Stimulated activated CD8-positive, alpha-beta memory T cell treated with anti-CD3 and anti-CD28 coated beads, Interleukin-7, amount 100 ng/mL, for 48 hours (primary cell): ENCODE results near the gene SGPL1.
A peak's percentile ranks its signal among the peaks of the same experiment; 100 is the strongest.

ENCODE experiments used
- DNase-seq, 2 donors: peaks; one replicate each; pipeline ENCODE4 v3.0.0-alpha.2; 2020; ENCODE audit warnings: low read depth in 1 of 2; ENCODE audit errors: extremely low read depth in 1 of 2

SGPL1 gene

GRCh38 chr10:70807556-70807955 is 8.2 kb upstream of the SGPL1 start:
- no peak for DNase-seq

- DNase-seq = no peak
Observed at GRCh38 chr10:70809011-70809611, 6.6 kb upstream of the SGPL1 start.

- DNase-seq = no peak
Observed at GRCh38 chr10:70809726-70810125, 6.0 kb upstream of the SGPL1 start.

DNA sequence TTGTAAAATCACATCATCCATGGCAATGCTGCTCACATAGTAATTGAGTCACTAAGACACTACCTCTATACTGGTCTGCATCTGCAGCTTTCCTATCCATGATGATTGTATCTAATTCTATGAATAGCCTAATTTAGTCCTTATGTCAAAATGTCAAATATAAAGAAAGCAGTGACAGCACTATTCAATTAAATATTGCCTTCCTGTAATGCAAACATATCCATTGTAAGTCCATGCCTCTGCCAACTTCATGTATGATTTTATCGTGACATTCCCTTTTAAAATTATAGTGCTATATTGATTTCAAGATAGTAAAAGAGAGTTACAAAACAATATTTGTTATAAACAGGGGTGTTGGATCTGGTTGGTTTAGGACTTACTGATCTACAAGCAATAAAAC is 4.8 kb upstream of the SGPL1 start:
- DNase-seq = no peak

- no peak for DNase-seq
Observed at GRCh38 chr10:70811881-70812280, 3.9 kb upstream of the SGPL1 start.

- no peak for DNase-seq
Observed at GRCh38 chr10:70812814-70813213, 2.9 kb upstream of the SGPL1 start.

- DNase-seq = no peak
Observed at GRCh38 chr10:70814126-70814525, 1.6 kb upstream of the SGPL1 start.

DNA sequence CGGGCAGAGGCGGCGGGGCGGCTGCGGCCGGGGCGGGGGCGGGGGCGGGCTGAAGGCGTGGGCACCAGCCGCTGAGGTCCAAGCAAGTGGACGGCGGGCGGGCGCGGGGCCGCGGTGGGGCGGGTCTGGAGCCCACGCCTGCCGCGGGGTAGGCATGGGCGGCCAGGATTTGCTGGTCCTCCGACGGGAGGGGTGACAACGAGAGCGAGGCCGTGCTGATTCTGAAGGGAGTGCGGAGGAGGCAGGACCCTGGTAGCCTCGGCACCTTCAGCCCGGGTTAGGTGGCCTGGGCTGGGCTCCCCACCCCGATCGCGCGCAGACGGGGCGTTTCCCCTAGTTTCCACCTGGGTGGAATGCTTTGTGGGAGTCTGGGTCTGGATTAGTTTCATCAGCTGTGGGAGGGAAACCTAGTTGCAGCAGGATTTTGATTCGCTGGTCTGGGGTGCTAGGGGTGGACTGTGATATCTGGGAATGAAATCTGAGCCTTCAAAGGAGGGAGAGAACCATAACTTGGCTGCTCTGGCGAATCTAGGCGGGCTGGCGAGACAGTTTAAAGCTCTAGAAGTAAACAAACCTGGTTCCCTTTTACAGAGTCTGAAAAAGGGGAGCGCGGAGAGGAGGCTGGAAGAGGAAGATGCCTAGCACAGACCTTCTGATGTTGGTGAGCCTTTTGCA is 609 bp downstream of the SGPL1 start:
- DNase-seq = peak in 1 of 2 donors; percentile 13

GRCh38 chr10:70820976-70821750 is 5.4 kb downstream of the SGPL1 start:
- DNase-seq = no peak

GRCh38 chr10:70822076-70822820 is 6.5 kb downstream of the SGPL1 start:
- no peak for DNase-seq

DNA sequence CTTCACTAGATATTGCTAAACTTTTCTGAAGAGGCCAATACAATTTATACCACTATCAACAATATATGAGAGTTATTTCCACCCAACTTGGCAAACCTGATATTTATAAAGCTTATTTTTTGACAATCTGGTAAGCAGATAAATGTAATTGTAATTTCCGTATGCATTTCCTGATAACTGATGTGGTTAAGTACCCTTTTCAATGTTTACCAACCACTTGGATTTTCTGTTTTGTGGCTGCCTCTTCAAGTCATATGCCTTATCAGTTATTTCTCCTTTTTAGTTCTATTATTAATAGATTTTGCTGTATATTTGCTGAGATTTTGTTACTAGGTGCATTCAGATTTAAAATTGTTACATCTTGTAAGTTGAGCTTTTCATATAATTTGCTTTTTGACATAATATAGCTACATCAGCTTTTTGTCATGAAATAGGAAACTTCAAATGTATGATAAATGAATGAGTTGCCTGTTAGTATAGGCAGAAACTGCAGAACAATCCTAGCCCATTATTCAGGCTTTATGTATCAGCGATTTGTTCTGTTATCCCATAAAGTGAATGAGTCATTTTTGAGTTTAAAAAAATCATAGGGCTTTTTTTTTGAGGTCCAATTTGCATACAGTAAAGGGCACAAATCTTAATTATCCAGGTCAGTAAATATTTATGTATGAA is 11.5 kb downstream of the SGPL1 start:
- no peak for DNase-seq

GRCh38 chr10:70828923-70829322 is 13.2 kb downstream of the SGPL1 start:
- DNase-seq = no peak

- no peak for DNase-seq
Observed at GRCh38 chr10:70829543-70829942, 13.8 kb downstream of the SGPL1 start.

DNA sequence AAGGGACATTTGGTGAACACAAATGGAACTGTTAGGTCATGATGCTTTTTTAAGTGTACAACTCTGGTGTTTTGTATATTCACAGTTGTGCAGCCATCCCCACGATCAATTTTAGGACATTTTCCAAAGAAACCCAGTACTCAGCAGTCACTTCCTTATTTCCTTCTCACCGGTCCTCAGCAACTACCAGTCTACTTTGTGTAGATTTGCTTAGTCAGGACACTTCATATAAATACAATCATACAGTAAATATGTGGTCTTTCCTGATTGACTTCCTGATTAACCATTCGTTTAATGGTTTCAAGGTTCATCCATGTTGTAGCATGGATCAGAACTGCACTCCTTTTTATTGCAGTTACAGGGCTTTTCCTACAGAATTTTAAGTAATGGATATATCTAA is 14.4 kb downstream of the SGPL1 start:
- no peak for DNase-seq

- DNase-seq = no peak
Observed at GRCh38 chr10:70832221-70832620, 16.5 kb downstream of the SGPL1 start.

- no peak for DNase-seq
Observed at GRCh38 chr10:70832852-70833528, 17.2 kb downstream of the SGPL1 start.

GRCh38 chr10:70833601-70834000 is 17.9 kb downstream of the SGPL1 start:
- no peak for DNase-seq

DNA sequence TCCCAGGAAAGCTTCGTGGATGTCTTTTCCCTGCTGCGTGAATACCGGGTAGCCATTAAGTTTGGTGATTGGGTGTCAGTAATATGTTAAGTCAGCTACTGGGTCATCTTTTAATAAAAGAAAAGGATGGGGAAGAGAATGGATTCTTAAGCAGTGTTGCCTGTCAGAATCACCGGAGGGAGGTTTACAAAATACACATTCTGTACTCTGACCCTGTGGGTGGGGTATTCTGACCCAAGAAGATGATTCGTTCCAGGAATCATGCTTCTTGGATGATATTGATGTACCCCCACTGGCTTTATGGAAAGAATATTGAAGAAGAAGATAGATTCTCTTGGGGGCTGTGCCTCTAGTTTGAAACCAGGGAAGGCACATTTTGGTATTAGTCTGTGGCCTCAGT is 18.3 kb downstream of the SGPL1 start:
- no peak for DNase-seq

DNA sequence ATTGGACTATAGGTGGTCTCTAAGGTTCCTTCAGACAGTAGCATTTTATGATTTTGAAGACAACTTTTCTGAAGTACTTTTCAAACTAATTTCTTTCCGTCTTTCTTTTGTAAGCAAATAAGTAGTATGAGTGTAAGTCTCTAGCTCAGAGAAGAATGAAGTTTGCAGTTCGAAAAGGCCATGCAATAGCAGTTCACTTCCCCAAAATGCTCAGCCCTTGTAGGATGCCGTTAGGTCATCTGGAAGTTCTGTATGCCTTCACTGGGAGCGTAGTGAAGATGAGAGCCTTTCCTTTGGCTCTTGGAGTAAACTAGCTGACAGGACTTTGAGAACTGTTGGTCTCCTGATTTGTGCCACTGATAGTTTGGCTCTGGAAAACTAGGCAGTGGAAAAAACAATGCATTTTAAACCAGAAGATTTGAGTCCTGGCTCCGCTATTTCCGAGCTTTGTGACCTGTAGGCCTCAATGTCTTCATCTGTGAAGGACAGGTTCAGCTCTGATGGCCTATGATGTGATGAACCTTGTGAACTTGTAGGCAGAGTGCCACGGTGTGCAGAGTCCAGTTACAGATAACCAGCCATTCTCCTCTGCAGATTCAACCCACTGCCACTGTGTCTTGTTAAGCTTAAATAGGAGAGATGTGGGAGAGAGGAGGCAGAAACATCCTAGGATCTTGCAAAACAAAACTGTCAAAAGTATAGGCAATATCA is 18.8 kb downstream of the SGPL1 start:
- no peak for DNase-seq

DNA sequence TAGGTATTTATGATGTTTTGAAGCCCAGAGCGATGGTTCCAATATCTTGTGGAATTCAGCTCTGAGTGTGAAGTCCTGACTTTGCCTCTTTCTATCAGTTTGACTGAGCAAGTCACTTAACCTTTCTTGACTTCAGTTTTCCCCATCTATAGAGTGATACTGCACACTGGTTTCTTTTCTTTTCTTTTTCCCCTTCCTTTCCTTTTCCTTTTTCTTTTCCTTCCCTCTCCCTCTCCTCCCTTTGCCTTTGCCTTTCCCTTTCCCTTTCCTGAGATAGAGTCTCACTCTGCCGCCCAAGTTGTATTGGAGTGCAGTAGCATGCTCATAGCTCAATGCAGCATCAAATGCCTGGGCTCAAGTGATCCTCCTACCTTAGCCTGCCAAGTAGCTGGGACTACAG is 20.6 kb downstream of the SGPL1 start:
- no peak for DNase-seq
